SK-N-MC (cell line): ENCODE results near the gene DRD5.

Experiments used
- EZH2 ChIP-seq: fragments of 200-600 bp; sonication (generic); IDR thresholded peaks from one replicate; pipeline ENCODE4 v1.6.1; 2017; ENCODE audit warnings: antibody characterized with exemption
- FOXP2 ChIP-seq: optimal IDR thresholded peaks from 2 replicates; pipeline ENCODE3; 2011; ENCODE audit warnings: mild to moderate bottlenecking, moderate library complexity; ENCODE audit not compliant: insufficient read depth; ENCODE audit errors: extremely low read length, control extremely low read depth

- TF ChIP-seq FOXP2 (no peak), EZH2 (no peak)
Measured at GRCh38 chr4:9745782-9746181, 35.7 kb upstream of the DRD5 start.
